Activated CD4-positive, CD25-positive, alpha-beta regulatory T cell treated with anti-CD3 and anti-CD28 coated beads, Interleukin-2, amount 50 U/mL, for 24 hours (primary cell): ENCODE measurements around the gene MAP3K4.
A peak's percentile ranks its signal among the peaks of the same experiment; 100 is the strongest.
"Not testable (repeated sequence)": the region's sequence is repeated elsewhere in the genome, so short reads cannot be mapped to it uniquely, and the experiment has no call there.

Experiments used
- ATAC-seq, 2 donors: fragments of 150-1000 bp; cut with Tn5 transposase; one replicate each; pipeline ENCODE4 v1.10.0; 2021; ENCODE audit warnings: mild to moderate bottlenecking in 1 of 2, moderate library complexity in 1 of 2

MAP3K4 gene

GRCh38 chr6:161085246-161085645, 93.7 kb downstream of the MAP3K4 start:
- peak in 1 of 2 donors; percentile 71 for ATAC-seq

- ATAC-seq, result no peak
Measured at GRCh38 chr6:161088676-161089328, 97.2 kb downstream of the MAP3K4 start.

DNA sequence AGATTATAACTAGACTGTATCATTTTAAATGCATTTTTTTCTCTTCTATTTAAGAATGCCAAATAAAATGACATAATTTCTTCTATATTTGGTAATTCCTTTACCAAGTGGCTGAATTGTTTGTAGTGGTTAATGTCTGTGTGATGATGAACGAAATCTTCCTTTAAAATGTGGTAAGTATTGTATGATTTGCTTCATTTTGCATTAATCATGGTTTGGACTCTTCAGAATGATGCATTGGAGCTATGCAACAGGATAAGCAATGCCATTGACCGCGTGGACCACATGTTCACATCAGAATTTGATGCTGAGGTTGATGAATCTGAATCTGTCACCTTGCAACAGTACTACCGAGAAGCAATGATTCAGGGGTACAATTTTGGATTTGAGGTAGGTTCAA, 99.6 kb downstream of the MAP3K4 start:
- no peak for ATAC-seq

DNA sequence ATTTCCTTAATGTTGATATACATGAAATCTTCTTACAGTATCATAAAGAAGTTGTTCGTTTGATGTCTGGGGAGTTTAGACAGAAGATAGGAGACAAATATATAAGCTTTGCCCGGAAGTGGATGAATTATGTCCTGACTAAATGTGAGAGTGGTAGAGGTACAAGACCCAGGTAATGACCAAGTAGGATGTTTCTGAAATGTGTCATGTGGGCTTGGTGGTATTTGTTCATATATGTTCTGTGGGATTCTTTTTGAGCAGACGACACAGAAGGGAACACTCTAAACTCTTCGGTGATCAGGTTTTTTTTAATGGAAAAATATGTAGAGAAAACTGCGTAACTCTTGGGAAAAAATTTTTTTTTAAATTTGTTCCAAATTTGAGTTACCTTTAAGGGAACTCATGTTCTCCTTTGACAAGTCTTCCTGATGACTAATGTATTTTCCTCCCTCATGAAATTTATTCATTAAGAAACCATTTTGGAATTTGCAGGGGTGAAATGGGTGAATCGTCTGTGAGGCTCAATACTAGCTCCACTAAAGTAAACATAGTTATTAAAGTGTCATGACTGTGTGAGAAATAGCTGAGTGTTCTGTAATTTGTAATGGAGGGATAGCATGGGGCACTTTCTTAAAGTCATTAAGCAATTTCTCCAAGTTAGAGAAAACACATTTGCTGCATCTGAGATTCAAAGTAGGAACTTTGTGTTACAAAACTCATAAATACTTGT, 100.6 kb downstream of the MAP3K4 start:
- ATAC-seq, result no peak

- no peak for ATAC-seq
Measured at GRCh38 chr6:161094955-161095354, 103.4 kb downstream of the MAP3K4 start.

GRCh38 chr6:161095916-161096315, 104.3 kb downstream of the MAP3K4 start:
- no peak for ATAC-seq

- ATAC-seq, result no peak
Measured at GRCh38 chr6:161100072-161100471, 108.5 kb downstream of the MAP3K4 start.

- ATAC-seq, result no peak
Measured at GRCh38 chr6:161101517-161101916, 109.9 kb downstream of the MAP3K4 start.

GRCh38 chr6:161103475-161103874, 111.9 kb downstream of the MAP3K4 start:
- ATAC-seq, result no peak

GRCh38 chr6:161104966-161105365, 113.4 kb downstream of the MAP3K4 start:
- no peak for ATAC-seq

GRCh38 chr6:161105408-161105807, 113.8 kb downstream of the MAP3K4 start:
- no peak for ATAC-seq

DNA sequence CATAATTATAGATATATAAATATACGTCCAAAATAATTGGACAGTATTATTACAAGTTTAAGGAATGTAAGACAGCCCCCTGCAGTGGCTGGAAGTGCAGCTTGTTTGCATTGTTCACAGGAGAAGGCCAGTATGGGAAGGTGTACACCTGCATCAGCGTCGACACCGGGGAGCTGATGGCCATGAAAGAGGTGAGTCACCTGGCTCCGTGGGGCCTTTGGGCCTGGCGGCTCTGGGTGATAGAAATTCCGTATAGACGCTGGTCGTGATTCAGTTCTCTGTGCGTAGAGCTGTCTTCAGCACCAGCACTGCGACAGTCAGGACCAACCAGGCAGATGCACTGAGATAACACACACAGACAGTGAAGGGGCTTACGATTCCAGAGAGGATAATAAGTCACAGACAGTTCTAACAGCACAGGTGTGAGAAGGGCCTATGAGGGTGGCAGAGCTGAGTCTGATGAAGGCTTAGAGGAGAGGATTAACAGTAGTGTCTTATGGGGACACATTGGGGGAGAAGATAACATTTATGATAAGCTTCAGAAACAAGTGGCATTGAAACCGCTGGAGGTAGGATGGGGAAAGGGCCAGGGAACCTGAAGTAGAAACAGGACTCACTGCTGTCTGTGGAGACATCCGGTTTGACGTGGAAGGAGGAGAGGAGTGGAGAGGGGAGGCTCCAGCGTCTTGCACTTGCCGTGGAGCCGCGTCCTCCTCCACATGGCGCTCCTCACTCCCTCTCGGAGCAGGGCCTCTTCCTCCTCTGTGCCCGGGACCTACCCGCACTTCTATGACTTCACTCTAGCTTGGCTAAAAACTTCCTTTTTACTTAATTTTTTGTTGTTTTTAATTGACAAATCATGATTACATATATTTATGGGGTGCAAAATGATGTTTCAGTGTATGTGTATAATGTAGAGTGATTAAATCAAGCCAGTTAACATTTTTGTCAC, 116.5 kb downstream of the MAP3K4 start:
- no peak for ATAC-seq

DNA sequence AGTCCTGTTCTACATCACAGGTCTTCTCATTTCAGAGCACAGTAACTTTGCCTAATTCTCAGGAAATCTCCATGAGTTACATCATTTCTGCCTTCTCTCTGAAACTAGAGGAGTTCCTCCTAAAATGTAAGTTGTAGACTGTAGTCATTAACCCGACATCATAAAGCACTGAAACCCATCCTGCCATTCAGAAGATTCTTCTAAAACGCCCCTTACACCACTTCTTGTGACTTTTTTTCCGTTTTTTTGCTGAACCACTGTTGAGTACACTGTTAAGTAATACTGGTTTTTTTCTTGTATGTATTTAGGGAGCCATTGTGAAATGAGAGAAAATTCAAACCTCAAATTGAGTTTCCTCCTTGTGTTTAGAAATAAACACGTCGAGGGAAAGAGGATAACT, 117.3 kb downstream of the MAP3K4 start:
- no peak for ATAC-seq

DNA sequence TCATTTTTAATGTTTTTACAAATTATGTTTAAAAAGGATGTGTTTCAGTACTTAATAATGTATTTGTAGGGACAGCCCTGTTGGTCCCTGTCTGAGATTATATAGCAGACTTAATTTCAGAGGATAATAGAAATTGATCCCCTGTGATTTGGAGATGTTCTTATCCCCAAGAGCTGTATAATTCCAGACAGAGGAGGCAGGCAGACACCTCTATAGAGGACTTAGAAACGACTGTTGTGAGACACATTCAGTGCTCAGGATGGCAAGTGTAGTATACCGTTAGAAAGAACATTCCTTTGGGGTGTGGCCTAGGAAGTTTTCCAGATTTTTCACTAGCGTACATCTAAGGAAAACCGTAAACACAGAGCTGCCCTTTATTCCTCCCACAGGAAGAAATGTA, 117.8 kb downstream of the MAP3K4 start:
- no peak for ATAC-seq

- ATAC-seq, result no peak
Measured at GRCh38 chr6:161110028-161110779, 118.6 kb downstream of the MAP3K4 start.

DNA sequence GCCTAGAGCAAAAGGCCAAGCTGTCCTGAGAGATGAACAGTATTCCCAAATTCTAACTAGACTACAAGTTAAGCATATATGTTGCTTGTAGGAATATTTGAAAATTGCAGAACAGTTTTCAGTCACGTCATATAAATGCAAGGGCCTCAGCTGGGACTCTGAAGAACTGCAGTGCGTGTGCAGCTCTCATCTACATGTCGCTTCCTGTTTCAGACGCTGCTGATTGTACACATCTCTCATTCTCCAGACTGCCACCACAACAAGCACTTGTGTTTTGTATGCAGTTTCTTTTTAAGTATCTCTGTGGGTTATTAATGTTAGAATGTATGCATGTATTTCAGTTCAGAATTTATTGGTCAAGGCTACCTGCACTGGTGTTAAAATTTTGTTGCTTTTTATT, 119.7 kb downstream of the MAP3K4 start:
- peak; percentile 77 to 78 for ATAC-seq

DNA sequence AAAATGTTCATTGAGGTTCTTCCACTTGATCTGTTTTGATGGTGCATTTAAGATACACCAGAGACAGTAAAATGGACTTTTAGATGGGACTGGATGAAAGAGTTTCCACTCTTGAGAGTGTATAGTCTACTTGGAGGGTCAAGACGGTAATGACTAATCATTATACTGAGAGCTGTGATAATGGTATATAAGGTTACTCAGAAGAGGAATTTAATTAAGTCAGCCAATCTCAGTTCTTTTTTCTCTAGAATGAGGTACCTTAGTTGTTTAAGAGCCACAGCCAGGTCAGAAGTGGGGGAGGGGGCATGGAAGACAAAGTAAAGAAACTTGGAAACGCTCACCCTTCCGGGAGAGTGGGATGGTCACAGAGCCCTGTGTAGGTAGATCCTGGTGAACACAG, 123.9 kb downstream of the MAP3K4 start:
- no peak for ATAC-seq

DNA sequence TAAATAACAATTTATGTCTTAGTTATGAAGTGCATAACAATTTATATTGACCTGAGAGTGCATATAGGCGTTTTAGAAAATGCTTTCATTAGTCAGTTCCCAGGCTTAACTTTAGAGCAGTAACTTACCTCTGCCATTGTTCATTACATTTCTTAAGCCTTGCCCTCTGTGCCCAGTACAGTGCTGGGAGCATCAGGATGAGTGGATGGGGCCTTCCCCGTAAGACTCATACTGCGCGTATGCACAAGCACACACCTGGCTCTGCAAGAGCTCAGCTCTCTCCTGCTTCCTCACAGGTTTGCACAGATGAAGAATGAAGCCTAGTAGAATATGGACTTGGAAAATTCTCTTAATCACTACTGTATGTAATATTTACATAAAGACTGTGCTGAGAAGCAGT, 125.0 kb downstream of the MAP3K4 start:
- ATAC-seq, result no peak

DNA sequence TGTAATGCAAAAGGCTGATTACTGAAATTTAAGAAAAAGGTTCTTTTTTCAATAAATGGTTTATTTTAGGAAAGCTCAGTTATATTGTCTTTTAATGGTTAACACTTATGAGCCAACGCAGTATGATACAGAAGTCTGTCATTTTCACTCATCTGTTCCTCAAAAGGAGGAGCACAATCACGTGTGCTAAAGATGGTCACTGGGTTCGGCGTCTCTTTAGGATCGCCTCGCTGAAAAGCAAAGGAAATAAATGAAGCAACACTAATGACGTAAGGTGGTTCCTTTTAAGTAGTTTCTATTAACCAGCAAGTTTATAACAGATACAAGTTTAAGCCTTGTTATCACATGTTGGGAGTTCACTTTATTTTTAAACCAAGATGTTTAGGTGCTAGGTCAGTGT, 125.7 kb downstream of the MAP3K4 start:
- ATAC-seq, result no peak

DNA sequence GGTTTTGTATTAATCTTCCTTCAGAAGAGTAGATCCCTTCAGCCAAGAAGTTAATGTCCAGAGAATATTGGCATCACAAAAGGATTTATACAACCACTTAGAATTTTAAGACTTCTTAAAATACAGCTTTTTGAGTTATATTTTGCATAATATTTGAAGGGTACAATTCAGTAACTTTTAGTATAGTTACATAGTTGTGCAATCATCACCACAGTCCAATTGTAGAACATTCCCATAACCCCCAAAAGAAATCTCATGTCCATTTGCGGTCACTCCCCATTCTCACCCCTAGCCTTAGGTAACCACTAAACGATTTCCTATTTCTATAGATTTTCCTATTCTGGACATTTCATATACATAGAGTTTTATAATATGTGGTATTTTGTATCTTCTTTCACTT, 126.4 kb downstream of the MAP3K4 start:
- no peak for ATAC-seq

- not testable (repeated sequence) for ATAC-seq
Measured at GRCh38 chr6:161123319-161123718, 131.8 kb downstream of the MAP3K4 start.

DNA sequence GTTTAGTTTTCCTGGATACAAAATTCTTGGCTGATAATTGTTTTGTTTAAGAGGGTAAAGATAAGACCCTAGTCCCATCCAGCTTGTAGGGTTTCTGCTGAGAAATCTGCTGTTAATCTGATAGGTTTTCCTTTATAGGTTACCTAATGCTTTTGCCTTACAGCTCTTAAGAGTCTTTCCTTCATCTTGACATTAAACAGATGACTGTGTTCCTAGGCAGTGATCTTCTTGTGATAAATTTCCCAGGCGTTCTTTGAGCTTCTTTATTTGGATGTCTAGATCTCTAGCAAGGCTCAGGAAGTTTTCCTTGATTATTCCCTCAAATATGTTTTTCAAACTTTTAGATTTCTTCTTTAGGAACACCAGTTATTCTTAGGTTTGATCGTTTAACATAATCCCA, 134.0 kb downstream of the MAP3K4 start:
- no peak for ATAC-seq
